Measurements from ENCODE around the gene TBXA2R. TPM values are rescaled to one million over a fixed set of nuclear protein-coding genes. Genes with fewer than 3 reads are reported as not detected.
A peak's percentile ranks its signal among the peaks of the same experiment; 100 is the strongest.
"Not testable (repeated sequence)": the region's sequence is repeated elsewhere in the genome, so short reads cannot be mapped to it uniquely, and the experiment has no call there.

The TBXA2R gene
- total RNA-seq, 1 donor from 2014 or later: 1.9 TPM

DNA sequence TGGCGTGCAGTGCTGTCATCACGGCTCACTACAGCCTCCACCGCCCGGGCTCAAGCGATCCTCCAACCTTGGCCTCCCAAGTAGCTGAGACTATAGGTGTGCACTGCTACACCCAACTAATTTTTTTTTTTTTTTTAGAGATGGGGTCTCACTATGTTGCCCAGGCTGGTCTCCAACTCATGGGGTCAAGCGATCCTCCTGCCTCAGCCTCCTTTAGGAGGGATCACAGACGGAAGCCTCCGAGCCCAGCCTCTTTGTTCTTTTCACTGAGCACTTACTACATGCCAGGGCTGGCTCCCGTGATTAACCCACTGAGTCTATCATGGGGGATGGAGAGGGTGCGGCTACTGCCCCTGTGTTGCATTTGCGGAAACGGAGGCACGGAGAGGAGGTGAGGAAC lies 32.8 kb upstream of the TBXA2R start:
- no peak for DNase-seq (ENCODE audit: low spot score)

DNA sequence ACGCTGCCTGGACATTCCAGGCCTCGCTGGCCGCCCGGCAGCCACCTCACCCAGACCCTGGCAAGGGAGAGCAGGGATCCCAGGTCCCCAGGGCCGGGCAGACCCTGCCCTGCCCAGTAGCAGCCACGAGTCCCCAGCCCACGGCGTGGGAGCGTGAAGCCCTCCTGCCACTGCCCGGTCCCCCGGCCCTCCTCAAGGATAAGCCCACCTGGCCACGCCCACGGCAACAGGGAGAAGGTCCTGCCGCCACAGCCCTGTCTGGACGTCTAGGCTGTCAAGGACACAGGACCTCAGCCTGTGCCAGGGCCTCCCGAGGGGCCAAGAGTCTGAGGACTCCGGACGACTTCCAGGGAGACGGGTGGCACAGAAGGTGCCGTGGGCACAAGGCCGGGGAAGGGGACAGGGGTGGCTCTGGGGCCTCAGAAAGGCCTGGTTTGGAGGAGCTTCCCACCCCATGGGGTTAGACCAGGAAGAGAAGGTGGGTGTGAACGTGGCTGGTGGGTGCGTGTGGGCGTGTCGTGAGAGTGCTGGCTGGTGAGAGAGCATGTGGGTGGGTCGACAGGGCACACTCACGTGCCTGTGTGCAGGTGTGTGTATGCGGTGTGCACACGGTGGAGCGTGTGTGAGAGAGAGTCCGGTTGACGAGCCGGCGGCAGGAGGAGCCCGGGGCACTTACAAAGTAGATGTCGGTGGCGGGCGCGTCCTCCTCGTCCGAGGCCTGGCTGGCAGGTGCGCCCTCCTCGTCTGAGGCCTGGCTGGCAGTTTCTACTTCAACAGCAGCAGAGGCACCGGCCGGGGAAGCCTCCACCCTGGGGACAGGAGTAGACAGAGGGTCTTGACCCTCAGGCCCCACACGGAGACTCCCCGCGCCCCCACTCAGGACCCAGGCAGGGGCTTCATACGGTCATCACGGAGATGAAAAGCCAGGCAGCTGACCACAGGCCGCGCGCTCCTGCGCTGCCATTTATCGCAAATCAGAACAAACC lies 31.8 kb upstream of the TBXA2R start:
- no peak for DNase-seq (ENCODE audit: low spot score)

DNA sequence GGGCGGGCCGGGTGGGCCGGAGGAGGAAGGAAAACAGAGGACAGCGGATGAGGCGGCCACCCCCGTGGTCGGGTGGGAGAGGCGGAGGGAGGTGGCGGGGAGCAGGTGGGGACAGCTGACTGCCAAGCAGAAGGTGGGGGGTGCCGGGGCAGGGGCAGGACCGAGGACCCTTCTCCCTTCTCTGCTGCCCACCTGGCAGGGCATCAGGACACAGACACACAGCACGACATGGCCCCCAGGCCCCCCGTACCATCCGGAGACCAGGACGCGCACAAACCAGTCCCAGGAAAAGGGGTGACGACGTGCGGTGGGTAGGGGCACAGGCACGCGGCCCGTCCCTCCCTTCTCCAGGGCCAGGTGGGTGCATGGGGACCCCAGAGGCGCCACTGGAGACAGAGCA lies 30.9 kb upstream of the TBXA2R start:
- DNase-seq (ENCODE audit: low spot score): no peak

- no peak for DNase-seq (ENCODE audit: low spot score)
These were observed 30.3 kb upstream of the TBXA2R start for GRCh38 chr19:3636962-3637361.

- no peak for DNase-seq (ENCODE audit: low spot score)
These were observed 29.8 kb upstream of the TBXA2R start for GRCh38 chr19:3636506-3636905.

DNA sequence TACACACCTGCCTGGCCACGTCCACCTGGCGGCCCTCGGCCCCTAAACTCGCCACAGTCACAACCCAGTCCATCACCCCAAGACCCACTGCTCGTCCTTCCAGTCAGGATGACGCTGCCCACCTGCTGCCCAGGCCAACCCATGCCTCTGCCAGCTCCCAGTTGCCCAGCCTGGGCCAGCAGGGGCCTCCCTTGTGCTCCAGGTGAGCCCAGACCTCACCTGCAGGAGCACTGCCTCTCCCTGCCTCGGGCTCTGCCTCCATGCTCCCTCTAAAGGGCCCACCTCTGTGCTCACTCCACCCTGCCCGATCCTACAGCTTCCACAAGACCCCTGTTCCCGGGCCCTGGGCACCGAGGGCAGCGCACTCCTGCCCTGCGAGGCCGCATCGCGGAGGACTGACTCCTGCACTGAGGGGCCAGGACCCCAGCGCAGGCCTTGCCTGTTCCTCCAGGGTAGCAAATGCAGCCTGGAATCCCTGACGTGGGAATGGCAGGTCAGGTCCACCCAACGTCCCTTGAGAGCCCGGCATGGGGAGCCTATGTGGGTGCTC lies 27.9 kb upstream of the TBXA2R start:
- no peak for DNase-seq (ENCODE audit: low spot score)

GRCh38 chr19:3633559-3633988 lies 26.9 kb upstream of the TBXA2R start:
- no peak for DNase-seq (ENCODE audit: low spot score)

DNA sequence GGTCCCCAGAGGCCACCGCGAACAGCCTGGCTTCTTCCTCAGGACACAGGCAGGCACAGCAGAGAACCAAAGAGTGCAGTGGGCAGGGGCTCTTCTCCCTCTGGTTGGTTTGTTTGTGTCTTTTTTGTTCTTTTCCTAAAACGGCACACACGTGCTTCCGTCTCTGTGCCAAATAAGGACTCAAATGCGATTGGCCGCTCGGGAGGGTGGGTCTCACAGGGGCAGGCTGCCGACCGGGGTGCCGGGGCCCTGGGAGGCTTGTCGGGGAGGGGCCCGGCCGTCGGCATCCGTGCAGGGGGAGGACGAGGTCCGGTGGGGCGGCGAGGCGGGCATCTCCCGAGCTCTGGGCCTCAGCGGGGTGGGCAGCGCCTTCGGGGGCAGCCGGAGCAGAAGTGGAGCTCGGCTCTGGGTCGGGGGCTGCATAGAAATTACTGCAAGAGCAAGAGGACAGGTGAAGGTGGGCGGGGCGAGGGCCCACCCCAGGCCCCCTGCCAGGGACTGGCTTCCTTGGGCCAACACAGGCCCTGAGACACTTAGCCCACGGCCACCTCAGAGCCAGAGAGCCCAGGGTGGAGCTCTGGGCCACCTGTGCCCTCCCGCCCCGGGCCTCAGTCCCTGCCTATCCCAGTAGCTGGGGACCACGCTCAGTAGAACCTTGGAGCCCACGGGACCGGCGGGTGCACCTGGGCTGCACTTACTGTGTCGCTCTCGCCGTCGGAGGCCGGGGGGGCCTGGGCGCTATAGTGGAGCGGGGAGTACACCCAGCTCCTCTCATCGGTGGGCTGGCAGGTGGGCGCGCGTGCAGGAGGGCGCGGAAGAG lies 26.3 kb upstream of the TBXA2R start:
- no peak for DNase-seq (ENCODE audit: low spot score)

DNA sequence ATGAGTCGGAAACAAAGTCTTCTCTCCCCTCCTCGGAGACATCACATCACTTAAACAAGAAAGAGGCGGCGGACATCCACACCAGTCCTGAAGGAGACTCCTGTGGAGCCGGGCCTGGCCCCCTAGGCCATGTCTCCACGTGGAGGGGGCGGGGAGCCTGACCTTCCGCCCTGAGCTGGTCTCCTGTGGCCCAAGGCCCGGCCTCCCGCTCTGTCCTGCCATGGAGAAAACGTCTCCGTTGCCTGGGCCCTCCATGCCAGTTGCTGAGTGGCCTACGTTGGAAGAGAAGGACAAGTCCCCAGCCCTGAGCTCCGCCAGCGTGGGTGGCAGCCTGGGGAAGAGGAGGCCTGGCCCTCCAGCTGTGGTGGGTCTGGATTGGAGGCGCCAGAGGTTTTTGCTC lies 25.4 kb upstream of the TBXA2R start:
- DNase-seq (ENCODE audit: low spot score): no peak

DNA sequence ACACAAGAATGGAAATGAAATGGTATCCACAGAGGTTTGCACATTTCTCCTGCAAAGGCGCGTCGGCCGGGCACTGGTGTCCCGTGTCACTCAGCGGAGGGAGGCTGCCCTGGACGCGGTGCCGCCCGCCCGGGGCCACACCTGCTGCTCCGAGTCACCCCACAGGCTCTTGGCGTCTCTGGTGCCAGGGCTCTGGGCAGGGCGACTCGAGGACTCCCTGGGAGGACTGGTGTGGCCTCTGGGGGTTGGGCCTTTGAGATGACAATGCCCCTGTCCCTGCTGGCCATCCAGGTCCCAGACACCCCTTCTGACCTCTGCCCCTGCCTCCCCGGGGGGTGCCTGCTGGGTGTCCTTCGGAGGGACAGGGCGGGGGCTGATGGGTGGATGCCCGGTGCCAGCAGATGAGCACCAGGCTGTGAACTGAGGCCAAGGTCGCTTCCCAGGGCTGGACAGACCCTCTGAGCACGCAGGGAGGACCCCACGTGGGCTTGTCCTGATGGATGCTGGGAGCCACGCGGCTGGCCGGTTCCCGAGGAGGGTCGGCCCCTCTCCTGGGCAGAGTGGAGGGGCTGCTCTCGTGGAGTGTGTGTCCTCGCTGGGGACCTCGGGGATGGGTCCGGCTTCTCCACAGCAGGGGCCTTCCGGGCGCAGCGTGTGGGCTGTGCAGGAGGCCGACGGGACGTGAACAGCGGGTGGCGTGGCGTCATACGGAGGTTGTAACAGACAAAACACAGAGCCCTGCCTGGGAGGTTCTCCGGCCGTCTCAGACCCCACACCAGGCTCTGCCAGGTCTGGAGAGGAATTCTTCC lies 24.6 kb upstream of the TBXA2R start:
- DNase-seq (ENCODE audit: low spot score): no peak

GRCh38 chr19:3628766-3629165 lies 22.1 kb upstream of the TBXA2R start:
- DNase-seq (ENCODE audit: low spot score): not testable (repeated sequence)

GRCh38 chr19:3627351-3627723 lies 20.7 kb upstream of the TBXA2R start:
- DNase-seq (ENCODE audit: low spot score): no peak

DNA sequence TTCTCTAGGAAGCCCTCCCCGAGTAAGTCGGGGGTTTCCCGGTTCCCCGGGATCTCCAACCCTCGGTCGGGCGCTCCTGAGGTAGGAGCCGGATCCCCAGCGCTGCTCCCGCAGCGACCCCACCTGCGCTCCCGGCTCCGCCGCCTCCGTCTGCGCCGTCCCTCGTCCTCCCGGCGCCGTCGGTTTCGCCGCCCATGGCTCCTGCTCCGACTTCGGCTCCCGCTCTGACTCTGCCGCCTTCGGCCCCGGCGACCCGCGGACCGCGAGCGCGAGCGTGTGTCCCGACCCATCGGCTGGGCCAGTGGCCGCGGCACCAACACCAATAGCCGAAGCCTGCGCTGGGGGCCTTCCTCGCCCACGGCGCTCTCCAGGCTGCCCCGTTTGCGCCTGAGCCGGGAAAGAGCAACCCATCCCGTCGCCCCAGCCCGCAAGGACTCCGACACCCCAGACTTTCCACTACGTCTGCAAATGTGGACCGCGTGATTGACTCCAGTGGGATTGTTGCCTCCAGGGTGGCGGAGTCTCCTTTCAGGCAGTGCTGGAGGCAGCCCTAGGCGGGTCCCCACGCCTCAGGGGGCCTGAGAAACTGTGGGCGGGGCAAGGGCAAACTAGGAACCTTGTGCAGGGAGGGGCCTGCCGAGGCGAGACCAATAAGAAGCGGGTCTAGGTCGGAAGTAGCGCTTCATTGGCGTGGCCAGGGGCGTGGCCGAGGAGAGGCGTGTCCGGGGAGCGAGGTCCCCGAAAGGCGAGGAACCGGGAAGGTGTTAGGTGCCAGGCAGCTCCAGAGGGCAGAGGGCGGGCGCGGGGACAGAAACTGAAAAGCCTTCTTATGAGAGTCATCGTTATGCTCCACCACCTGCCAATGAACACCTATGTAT lies 20.0 kb upstream of the TBXA2R start, which contains the start of gene CACTIN:
TSS of gene CACTIN (minus strand) at position 318 of the 878 bp plus-strand sequence. CDS start at position 290, 28 bp downstream.
- DNase-seq (ENCODE audit: low spot score): peak; percentile 99

- DNase-seq (ENCODE audit: low spot score): no peak
These were observed 19.4 kb upstream of the TBXA2R start for GRCh38 chr19:3625996-3626472.

DNA sequence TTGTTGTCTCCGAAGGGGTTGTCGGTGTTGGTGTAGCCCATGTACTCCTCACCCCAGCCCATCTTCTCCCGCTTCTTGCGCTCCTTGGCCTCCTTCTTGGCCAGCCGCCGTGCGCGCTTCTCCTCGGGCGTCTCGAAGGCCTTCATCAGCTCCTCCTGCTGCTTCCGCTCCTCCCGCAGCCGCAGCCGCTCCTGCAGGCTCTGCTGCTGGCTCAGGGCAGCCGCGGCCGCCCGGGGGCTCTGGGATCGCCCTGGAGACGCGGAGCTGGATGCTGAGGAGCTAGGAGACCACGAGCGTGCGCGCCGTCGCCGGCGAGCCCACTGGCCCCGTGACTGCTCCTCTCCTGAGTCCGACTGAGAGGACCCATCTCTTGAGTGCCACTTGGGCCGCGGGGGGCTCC lies 17.0 kb upstream of the TBXA2R start:
- no peak for DNase-seq (ENCODE audit: low spot score)

GRCh38 chr19:3622224-3622623 lies 15.5 kb upstream of the TBXA2R start:
- no peak for DNase-seq (ENCODE audit: low spot score)

DNA sequence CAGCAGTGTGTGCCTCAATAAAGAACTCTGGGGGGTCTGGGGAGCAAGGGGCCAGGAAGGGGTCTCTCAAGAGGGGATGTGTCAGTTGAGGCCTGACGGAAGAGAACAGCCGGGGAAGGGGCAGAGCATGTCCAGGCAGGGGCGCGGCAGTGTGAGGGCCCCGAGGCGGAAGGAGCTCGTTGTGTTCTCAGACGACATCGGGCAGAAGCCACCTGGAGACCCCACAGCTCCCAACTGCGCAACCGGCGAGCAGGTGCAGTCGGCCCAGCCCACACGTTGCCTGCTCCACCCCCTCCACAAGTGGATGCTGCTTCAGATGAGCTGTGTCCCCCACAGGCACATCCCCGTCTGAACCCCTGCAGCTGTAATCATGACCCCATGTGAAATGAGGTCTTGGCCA lies 15.0 kb upstream of the TBXA2R start:
- no peak for DNase-seq (ENCODE audit: low spot score)

DNA sequence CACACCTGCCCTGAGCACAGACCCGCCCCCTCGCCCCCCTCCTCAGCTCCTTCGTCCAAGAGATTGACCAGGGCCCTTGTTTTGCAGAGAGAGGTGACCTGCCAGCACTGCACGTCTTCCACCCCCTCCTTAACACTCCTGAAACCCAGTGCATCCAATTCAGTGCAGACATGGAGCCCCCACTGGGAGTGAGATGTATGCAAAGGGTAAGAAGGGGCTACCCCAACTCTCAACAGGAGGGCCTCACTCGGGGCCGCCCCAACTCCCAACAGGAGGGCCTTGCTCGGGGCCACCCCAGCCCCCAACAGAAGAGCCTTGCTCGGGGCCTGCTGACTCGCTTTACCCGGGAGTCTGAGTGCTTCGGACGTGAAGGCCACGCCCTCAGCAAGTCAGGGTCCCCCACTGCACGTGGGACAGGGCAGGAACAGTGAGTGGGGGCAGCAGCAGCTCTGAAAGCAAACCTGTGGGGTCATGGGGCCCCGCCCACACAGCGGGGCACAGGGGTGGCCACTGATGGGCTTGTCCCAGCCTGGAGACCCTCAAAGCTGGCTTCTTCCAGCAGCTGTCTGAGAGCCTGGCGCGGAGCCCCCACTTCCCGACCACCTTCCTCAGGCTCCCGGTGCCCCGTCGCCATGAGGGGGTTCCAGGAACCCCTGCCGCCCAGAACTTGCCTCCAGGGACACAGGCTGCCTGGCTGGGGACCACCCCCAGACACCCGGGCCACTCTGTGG lies 14.3 kb upstream of the TBXA2R start:
- no peak for DNase-seq (ENCODE audit: low spot score)

DNA sequence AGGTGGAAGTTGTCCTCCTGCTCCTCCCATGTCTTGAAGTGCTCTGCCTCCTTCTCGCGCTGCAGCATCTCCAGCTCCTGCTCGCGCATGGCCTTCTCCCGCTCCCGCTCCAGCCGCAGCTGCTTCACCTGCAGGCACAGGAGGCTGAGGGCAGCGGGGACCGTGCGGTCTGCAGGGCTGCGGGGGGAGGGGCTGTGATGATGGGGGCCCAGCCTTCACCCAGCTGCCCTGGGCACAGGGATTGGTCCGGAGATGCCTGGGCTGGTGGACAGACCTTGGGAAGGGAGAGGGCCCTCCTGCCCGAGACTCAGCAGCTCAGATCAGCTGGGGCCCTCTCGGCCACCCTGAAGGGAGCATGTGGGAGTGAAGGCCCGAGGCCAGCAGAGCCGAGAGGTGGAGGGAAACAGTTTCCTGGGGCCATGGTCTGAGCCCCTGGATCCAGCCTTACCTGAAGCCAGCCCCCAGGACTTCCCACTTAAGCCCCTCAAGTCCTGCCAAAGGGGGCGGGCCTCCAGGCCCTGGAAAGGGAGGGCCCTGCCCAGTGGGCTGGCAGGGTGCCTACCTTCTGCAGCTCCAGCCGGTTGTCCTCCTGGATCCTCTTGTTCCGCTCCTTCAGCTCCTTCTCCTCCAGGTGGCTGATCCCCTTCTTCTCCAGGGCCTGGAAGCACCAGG lies 13.6 kb upstream of the TBXA2R start:
- DNase-seq (ENCODE audit: low spot score): no peak

Data from umbilical cord (tissue), 2 donors.